Astrocyte of the spinal cord (primary cell): Measurements from ENCODE around the gene ZKSCAN1.
"Not testable (repeated sequence)": the region's sequence is repeated elsewhere in the genome, so short reads cannot be mapped to it uniquely, and the experiment has no call there.

Experiments
- DNase-seq: peaks from one replicate; pipeline ENCODE4 v3.0.0; 2011; ENCODE audit warnings: low read depth, low spot score
- H3K4me3 ChIP-seq: 2 replicates; pipeline ENCODE4 v1.5.1; 2011; ENCODE audit warnings: low read depth, mild to moderate bottlenecking, low read length, moderate library complexity
- CTCF ChIP-seq: IDR thresholded peaks from 2 replicates; pipeline ENCODE4 v1.5.1; 2012; ENCODE audit warnings: low read depth, mild to moderate bottlenecking, low read length, inconsistent platforms
- in situ Hi-C: cut with HindIII; loops from 2 replicates; pipeline ENCODE4 v1.10.0; 2017; ENCODE audit warnings: low sequenced_read_pairs

ZKSCAN1 gene

GRCh38 chr7:100007887-100008286 lies 7.5 kb upstream of the ZKSCAN1 start:
- in situ Hi-C loops = no loop called here
- no peak overlapping the region for H3K4me3 ChIP-seq
- DNase-seq = no peak
- TF ChIP-seq CTCF = no peak

GRCh38 chr7:100008525-100008924 lies 6.9 kb upstream of the ZKSCAN1 start:
- H3K4me3 ChIP-seq = no peak overlapping the region
- no peak for TF ChIP-seq CTCF
- DNase-seq = no peak
- in situ Hi-C loops = no loop called here

- DNase-seq, H3K4me3 ChIP-seq, in situ Hi-C loops: not testable (repeated sequence)
Observed at GRCh38 chr7:100009952-100010351, 5.4 kb upstream of the ZKSCAN1 start.

GRCh38 chr7:100010901-100011300 lies 4.5 kb upstream of the ZKSCAN1 start:
- TF ChIP-seq CTCF = no peak
- in situ Hi-C loops = no loop called here
- no peak for DNase-seq
- H3K4me3 ChIP-seq = no peak overlapping the region

GRCh38 chr7:100011516-100011915 lies 3.9 kb upstream of the ZKSCAN1 start:
- no peak overlapping the region for H3K4me3 ChIP-seq
- no peak for TF ChIP-seq CTCF
- in situ Hi-C loops = no loop called here
- no peak for DNase-seq

- DNase-seq, in situ Hi-C loops, H3K4me3 ChIP-seq: not testable (repeated sequence)
Observed at GRCh38 chr7:100012385-100013327, 2.7 kb upstream of the ZKSCAN1 start.

- no peak overlapping the region for H3K4me3 ChIP-seq
- TF ChIP-seq CTCF = no peak
- in situ Hi-C loops = no loop called here
- no peak for DNase-seq
Observed at GRCh38 chr7:100013328-100013676, 2.1 kb upstream of the ZKSCAN1 start.
